ENCODE results near the gene DOCK10.
A peak's percentile ranks its signal among the peaks of the same experiment; 100 is the strongest.
"Not testable (repeated sequence)": the region's sequence is repeated elsewhere in the genome, so short reads cannot be mapped to it uniquely, and the experiment has no call there.

Gene DOCK10

GRCh38 chr2:225041851-225042799 lies at the start of gene DOCK10:
Gene DOCK10 (minus strand): TSS chr2:225042468. CDS start chr2:225042374, 94 bp downstream.
- H3K4me3 ChIP-seq (ENCODE audit: low read depth, low read length) = peak within 1 kb of the TSS; percentile 53

GRCh38 chr2:225091336-225091735 lies 49.1 kb upstream of the DOCK10 start:
- H3K4me3 ChIP-seq (ENCODE audit: low read depth, low read length) = no peak overlapping the region

GRCh38 chr2:225090746-225091145 lies 48.5 kb upstream of the DOCK10 start:
- H3K4me3 ChIP-seq (ENCODE audit: low read depth, low read length) = no peak overlapping the region

GRCh38 chr2:225086915-225087314 lies 44.6 kb upstream of the DOCK10 start:
- no peak overlapping the region for H3K4me3 ChIP-seq (ENCODE audit: low read depth, low read length)

- H3K4me3 ChIP-seq (ENCODE audit: low read depth, low read length) = no peak overlapping the region
These were observed 44.2 kb upstream of the DOCK10 start for GRCh38 chr2:225086439-225086838.

GRCh38 chr2:225083276-225083675 lies 41.0 kb upstream of the DOCK10 start:
- H3K4me3 ChIP-seq (ENCODE audit: low read depth, low read length) = no peak overlapping the region

- H3K4me3 ChIP-seq (ENCODE audit: low read depth, low read length) = no peak overlapping the region
These were observed 33.9 kb upstream of the DOCK10 start for GRCh38 chr2:225076125-225076524.

GRCh38 chr2:225074919-225075681 lies 32.8 kb upstream of the DOCK10 start:
- H3K4me3 ChIP-seq (ENCODE audit: low read depth, low read length) = no peak overlapping the region

- no peak overlapping the region for H3K4me3 ChIP-seq (ENCODE audit: low read depth, low read length)
These were observed 32.1 kb upstream of the DOCK10 start for GRCh38 chr2:225074366-225074765.

- H3K4me3 ChIP-seq (ENCODE audit: low read depth, low read length) = no peak overlapping the region
These were observed 30.9 kb upstream of the DOCK10 start for GRCh38 chr2:225073198-225073597.

- no peak overlapping the region for H3K4me3 ChIP-seq (ENCODE audit: low read depth, low read length)
These were observed 30.2 kb upstream of the DOCK10 start for GRCh38 chr2:225072444-225072843.

GRCh38 chr2:225070811-225071210 lies 28.5 kb upstream of the DOCK10 start:
- no peak overlapping the region for H3K4me3 ChIP-seq (ENCODE audit: low read depth, low read length)

- H3K4me3 ChIP-seq (ENCODE audit: low read depth, low read length) = no peak overlapping the region
These were observed 27.7 kb upstream of the DOCK10 start for GRCh38 chr2:225069966-225070365.

GRCh38 chr2:225069477-225069876 lies 27.2 kb upstream of the DOCK10 start:
- H3K4me3 ChIP-seq (ENCODE audit: low read depth, low read length) = no peak overlapping the region

GRCh38 chr2:225065882-225066281 lies 23.6 kb upstream of the DOCK10 start:
- H3K4me3 ChIP-seq (ENCODE audit: low read depth, low read length) = no peak overlapping the region

GRCh38 chr2:225064928-225065327 lies 22.7 kb upstream of the DOCK10 start:
- no peak overlapping the region for H3K4me3 ChIP-seq (ENCODE audit: low read depth, low read length)

- no peak overlapping the region for H3K4me3 ChIP-seq (ENCODE audit: low read depth, low read length)
These were observed 22.1 kb upstream of the DOCK10 start for GRCh38 chr2:225064362-225064761.

GRCh38 chr2:225056330-225057073 lies 14.2 kb upstream of the DOCK10 start:
- H3K4me3 ChIP-seq (ENCODE audit: low read depth, low read length) = no peak overlapping the region

GRCh38 chr2:225055714-225056113 lies 13.4 kb upstream of the DOCK10 start:
- H3K4me3 ChIP-seq (ENCODE audit: low read depth, low read length) = no peak overlapping the region

GRCh38 chr2:225052703-225053102 lies 10.4 kb upstream of the DOCK10 start:
- no peak overlapping the region for H3K4me3 ChIP-seq (ENCODE audit: low read depth, low read length)

- H3K4me3 ChIP-seq (ENCODE audit: low read depth, low read length) = not testable (repeated sequence)
These were observed 5.2 kb upstream of the DOCK10 start for GRCh38 chr2:225047502-225047901.

Data from iPS-11a (cell line).